ENCODE data around the gene SLC10A3. TPM values are rescaled to one million over a fixed set of nuclear protein-coding genes. Genes with fewer than 3 reads are reported as not detected.
A peak's percentile ranks its signal among the peaks of the same experiment; 100 is the strongest.

The SLC10A3 gene
- total and polyA plus RNA-seq, 2 of the 13 experiments (the other 11 are each of a cell fraction or from before 2014, with no cell fraction given): 10.1 to 11.5 TPM

- TF ChIP-seq ZNF878 (CRISPR knock-in tag; IDR thresholded peaks at IDR 0.05) (peak; percentile 68; the same call in 1 of the 2 replicates), EEA1 (CRISPR knock-in tag; IDR thresholded peaks at IDR 0.05; ENCODE audit: borderline replicate concordance) (no peak), ELF4 (CRISPR knock-in tag; IDR thresholded peaks at IDR 0.05; ENCODE audit: borderline replicate concordance) (no peak), ZNF747 (CRISPR knock-in tag; IDR thresholded peaks at IDR 0.05; ENCODE audit: borderline replicate concordance) (no peak), RARG (CRISPR knock-in tag; IDR thresholded peaks at IDR 0.05; ENCODE audit: low read depth) (no peak), HMG20A (CRISPR knock-in tag; IDR thresholded peaks at IDR 0.05; ENCODE audit: borderline replicate concordance) (no peak), ZFP41 (CRISPR knock-in tag; IDR thresholded peaks at IDR 0.05; ENCODE audit: borderline replicate concordance) (no peak), PAWR (CRISPR knock-in tag; IDR thresholded peaks at IDR 0.05; ENCODE audit: borderline replicate concordance) (no peak), KLF15 (CRISPR knock-in tag; IDR thresholded peaks at IDR 0.05; ENCODE audit: borderline replicate concordance) (no peak), XBP1 (CRISPR knock-in tag; IDR thresholded peaks at IDR 0.05) (no peak), REL (CRISPR knock-in tag; conservative IDR thresholded peaks at IDR 0.05) (0 out of 2 replicates have a peak, but pooled peaks have one; percentile 14), ATF7-NPFF (CRISPR knock-in tag; IDR thresholded peaks at IDR 0.05; ENCODE audit: low read depth) (peak; percentile 76; the same call in 1 of the 2 replicates), HIVEP1 (CRISPR knock-in tag; IDR thresholded peaks at IDR 0.05) (no peak), NFKB2 (CRISPR knock-in tag; IDR thresholded peaks at IDR 0.05; ENCODE audit: borderline replicate concordance) (peak; percentile 76; the same call in 1 of the 2 replicates), GMEB2 (CRISPR knock-in tag; IDR thresholded peaks at IDR 0.05; ENCODE audit: low read depth) (no peak), ZNF44 (CRISPR knock-in tag; IDR thresholded peaks at IDR 0.05) (no peak), ZNF367 (CRISPR knock-in tag; IDR thresholded peaks at IDR 0.05; ENCODE audit: borderline replicate concordance) (no peak), NR2C2 (CRISPR knock-in tag; IDR thresholded peaks at IDR 0.05; ENCODE audit: borderline replicate concordance) (0 out of 2 replicates have a peak, but pooled peaks have one; percentile 26), PRPF4 (IDR thresholded peaks at IDR 0.05; ENCODE audit: low read depth, low read length, poor library complexity, severe bottlenecking) (no peak), ZNF788 (CRISPR knock-in tag; IDR thresholded peaks at IDR 0.05; ENCODE audit: borderline replicate concordance) (no peak; the same call in 1 of the 2 replicates), SIX1 (CRISPR knock-in tag; IDR thresholded peaks at IDR 0.05; ENCODE audit: borderline replicate concordance) (no peak), ZNF343 (CRISPR knock-in tag; IDR thresholded peaks at IDR 0.05) (0 out of 2 replicates have a peak, but pooled peaks have one; percentile 27), ZMAT3 (CRISPR knock-in tag; conservative IDR thresholded peaks at IDR 0.05) (no peak), ZNF430 (CRISPR knock-in tag; IDR thresholded peaks at IDR 0.05) (peak; percentile 73; the same call in 1 of the 2 replicates), RBAK (CRISPR knock-in tag; IDR thresholded peaks at IDR 0.05) (no peak)
- TF ChIP-seq, protein P1, sequence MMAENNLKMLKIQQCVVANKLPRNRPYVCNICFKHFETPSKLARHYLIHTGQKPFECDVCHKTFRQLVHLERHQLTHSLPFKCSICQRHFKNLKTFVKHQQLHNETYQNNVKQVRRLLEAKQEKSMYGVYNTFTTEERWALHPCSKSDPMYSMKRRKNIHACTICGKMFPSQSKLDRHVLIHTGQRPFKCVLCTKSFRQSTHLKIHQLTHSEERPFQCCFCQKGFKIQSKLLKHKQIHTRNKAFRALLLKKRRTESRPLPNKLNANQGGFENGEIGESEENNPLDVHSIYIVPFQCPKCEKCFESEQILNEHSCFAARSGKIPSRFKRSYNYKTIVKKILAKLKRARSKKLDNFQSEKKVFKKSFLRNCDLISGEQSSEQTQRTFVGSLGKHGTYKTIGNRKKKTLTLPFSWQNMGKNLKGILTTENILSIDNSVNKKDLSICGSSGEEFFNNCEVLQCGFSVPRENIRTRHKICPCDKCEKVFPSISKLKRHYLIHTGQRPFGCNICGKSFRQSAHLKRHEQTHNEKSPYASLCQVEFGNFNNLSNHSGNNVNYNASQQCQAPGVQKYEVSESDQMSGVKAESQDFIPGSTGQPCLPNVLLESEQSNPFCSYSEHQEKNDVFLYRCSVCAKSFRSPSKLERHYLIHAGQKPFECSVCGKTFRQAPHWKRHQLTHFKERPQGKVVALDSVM (CRISPR knock-in tag; IDR thresholded peaks at IDR 0.05): no peak
- TF ChIP-seq, protein P2, sequence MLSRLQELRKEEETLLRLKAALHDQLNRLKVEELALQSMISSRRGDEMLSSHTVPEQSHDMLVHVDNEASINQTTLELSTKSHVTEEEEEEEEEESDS (CRISPR knock-in tag; IDR thresholded peaks at IDR 0.05; ENCODE audit: borderline replicate concordance): peak; percentile 45; the same call in 1 of the 2 replicates
These were observed 11.5 kb downstream of the SLC10A3 start, which contains the start of gene LAGE3 (continued) for GRCh38 chrX:154478728-154479622.

Data from HepG2 (cell line).